H1 (cell line): ENCODE results near the gene S100A11. TPM values are rescaled to one million over a fixed set of nuclear protein-coding genes. Genes with fewer than 3 reads are reported as not detected.

ENCODE experiments used
- CTCF ChIA-PET: fragments of 300-600 bp; sonication (Branson Sonifier 250); formaldehyde crosslinking; loops from one replicate; lab custom pipeline; 2021; ENCODE audit not compliant: partially characterized antibody; lab: Charles Lee
- POLR2A ChIA-PET: fragments of 300-600 bp; sonication (Branson Sonifier 250); formaldehyde crosslinking; loops from one replicate; lab custom pipeline; 2021; ENCODE audit warnings: inconsistent platforms; ENCODE audit not compliant: partially characterized antibody; lab: Charles Lee
- DNase-seq, 2 experiments: peaks; one replicate each; pipeline versions ENCODE4 v3.0.0 to v3.0.0-alpha.2; 2010 to 2022; ENCODE audit warnings: low spot score in 2 of 2, low read depth in 1 of 2, mixed read lengths in 1 of 2
- FAIRE-seq: peaks from 2 replicates; lab custom pipeline; 2011; peaks lifted over from hg19 to GRCh38; lab: Jason Lieb, UNC
- H2AFZ ChIP-seq: 2 replicates; pipeline ENCODE4 v1.8.1; 2012; ENCODE audit warnings: low read length, inconsistent platforms
- H2AK5ac ChIP-seq: 2 replicates; pipeline ENCODE4 v1.6.1; 2013; ENCODE audit warnings: low read depth, low read length
- H2BK120ac ChIP-seq: replicated peaks from 2 replicates; pipeline ENCODE3; 2013; ENCODE audit warnings: low read depth, low read length, inconsistent platforms
- H2BK12ac ChIP-seq: 2 replicates; pipeline ENCODE4 v1.6.1; 2013; ENCODE audit warnings: low read depth, low read length
- H2BK15ac ChIP-seq: 2 replicates; pipeline ENCODE4 v1.6.1; 2013; ENCODE audit warnings: low read length
- H2BK20ac ChIP-seq: 2 replicates; pipeline ENCODE4 v1.6.1; 2013; ENCODE audit warnings: low read length
- H2BK5ac ChIP-seq: 2 replicates; pipeline ENCODE4 v1.6.1; 2013; ENCODE audit warnings: low read depth, low read length
- H3K14ac ChIP-seq: 2 replicates; pipeline ENCODE4 v1.6.1; 2013; ENCODE audit warnings: inconsistent platforms; ENCODE audit not compliant: insufficient read length
- H3K18ac ChIP-seq: 2 replicates; pipeline ENCODE4 v1.6.1; 2013; ENCODE audit warnings: low read length; ENCODE audit errors: extremely low read depth
- H3K23ac ChIP-seq: 2 replicates; pipeline ENCODE4 v1.6.1; 2013; ENCODE audit warnings: inconsistent platforms; ENCODE audit not compliant: insufficient read length
- H3K23me2 ChIP-seq: 2 replicates; pipeline ENCODE4 v1.6.1; 2013; ENCODE audit warnings: low read depth, low read length
- H3K27ac ChIP-seq: 2 replicates; pipeline ENCODE4 v1.6.1; 2011; ENCODE audit warnings: low read depth, low read length, inconsistent platforms
- H3K27me3 ChIP-seq, 4 experiments: replicated peaks in 1 of 4; 1 replicate in 1 of 4; 2 replicates in 3 of 4; pipeline versions ENCODE4 v1.6.1 to v1.8.1; 2011 to 2013; ENCODE audit warnings: low read length in 3 of 4, mild to moderate bottlenecking in 3 of 4, inconsistent platforms in 2 of 4, mixed read lengths in 2 of 4, moderate library complexity in 1 of 4; ENCODE audit not compliant: control insufficient read depth in 3 of 4, insufficient read depth in 3 of 4; ENCODE audit errors: extremely low read depth in 1 of 4
- H3K36me3 ChIP-seq, 4 experiments: 2 replicates each; pipeline versions ENCODE4 v1.6.1 to v1.8.1; 2011 to 2013; ENCODE audit warnings: mild to moderate bottlenecking in 4 of 4, low read length in 3 of 4, moderate library complexity in 2 of 4, control low read depth in 1 of 4, inconsistent platforms in 1 of 4; ENCODE audit not compliant: insufficient read depth in 4 of 4, control insufficient read depth in 2 of 4
- H3K4ac ChIP-seq: replicated peaks from 2 replicates; pipeline ENCODE3; 2013; ENCODE audit warnings: low read length, low read depth, mixed read lengths, inconsistent platforms; ENCODE audit not compliant: insufficient read length
- H3K4me1 ChIP-seq, 4 experiments: replicated peaks in 1 of 4; 1 replicate in 1 of 4; 2 replicates in 3 of 4; pipeline versions ENCODE4 v1.6.1 to v1.8.1; 2011 to 2013; ENCODE audit warnings: low read length in 3 of 4, inconsistent platforms in 2 of 4, mixed read lengths in 1 of 4; ENCODE audit not compliant: insufficient read depth in 4 of 4, control insufficient read depth in 3 of 4
- H3K4me2 ChIP-seq, 2 experiments: 2 replicates each; pipeline versions ENCODE4 v1.6.1 to v1.8.1; 2011 to 2013; ENCODE audit warnings: low read depth in 2 of 2, low read length in 2 of 2, control low read depth in 1 of 2, inconsistent platforms in 1 of 2, mild to moderate bottlenecking in 1 of 2; ENCODE audit not compliant: insufficient read depth in 1 of 2
- H3K4me3 ChIP-seq, 4 experiments: fragments of 200-600, 300-600 bp in 1 of 4; sonication (generic), shearing (Covaris generic), sonication (Bioruptor Twin) in 1 of 4; 2 replicates each; pipeline versions ENCODE4 v1.5.1 to v1.8.1; 2011 to 2016; ENCODE audit warnings: low read length in 4 of 4, low read depth in 3 of 4, control low read depth in 2 of 4, inconsistent platforms in 2 of 4, mild to moderate bottlenecking in 2 of 4, mixed read lengths in 1 of 4, moderate library complexity in 1 of 4; ENCODE audit not compliant: insufficient read depth in 2 of 4; ENCODE audit errors: extremely low read depth in 1 of 4
- H3K56ac ChIP-seq: replicated peaks from 2 replicates; pipeline ENCODE3; 2013; ENCODE audit warnings: low read depth, mild to moderate bottlenecking, mixed read lengths, low read length, inconsistent platforms; ENCODE audit not compliant: insufficient read length
- H3K79me1 ChIP-seq: 2 replicates; pipeline ENCODE4 v1.6.1; 2013; ENCODE audit warnings: low read depth, low read length, control low read depth
- H3K79me2 ChIP-seq, 2 experiments: 2 replicates each; pipeline versions ENCODE4 v1.6.1 to v1.8.1; 2012 to 2013; ENCODE audit warnings: low read length in 2 of 2, mild to moderate bottlenecking in 2 of 2, inconsistent platforms in 1 of 2; ENCODE audit not compliant: insufficient read depth in 2 of 2, control insufficient read depth in 1 of 2
- H3K9ac ChIP-seq, 4 experiments: replicated peaks in 1 of 4; 1 replicate in 1 of 4; 2 replicates in 3 of 4; pipeline versions ENCODE4 v1.6.1 to v1.8.1; 2011 to 2013; ENCODE audit warnings: low read depth in 3 of 4, low read length in 3 of 4, control low read depth in 2 of 4, mild to moderate bottlenecking in 2 of 4, moderate library complexity in 2 of 4, inconsistent platforms in 1 of 4; ENCODE audit errors: extremely low read depth in 1 of 4
- H3K9me3 ChIP-seq, 2 experiments: 2 replicates each; pipeline versions ENCODE4 v1.6.1 to v1.8.1; 2012 to 2013; ENCODE audit warnings: mild to moderate bottlenecking in 2 of 2, moderate library complexity in 2 of 2, control low read depth in 1 of 2, inconsistent platforms in 1 of 2, low read depth in 1 of 2, low read length in 1 of 2, mixed read lengths in 1 of 2; ENCODE audit not compliant: insufficient read depth in 2 of 2
- H4K20me1 ChIP-seq, 2 experiments: replicated peaks in 1 of 2; 2 replicates each; pipeline versions ENCODE3 to v1.8.1; 2011 to 2013; ENCODE audit warnings: inconsistent platforms in 2 of 2, low read length in 2 of 2, mild to moderate bottlenecking in 1 of 2; ENCODE audit not compliant: insufficient read depth in 2 of 2, control insufficient read depth in 1 of 2
- H4K5ac ChIP-seq: 2 replicates; pipeline ENCODE4 v1.6.1; 2013; ENCODE audit warnings: low read length, low read depth, mixed read lengths, inconsistent platforms; ENCODE audit not compliant: insufficient read length
- H4K8ac ChIP-seq: 2 replicates; pipeline ENCODE4 v1.8.0; 2013; ENCODE audit warnings: mild to moderate bottlenecking, moderate library complexity, low read length, inconsistent platforms; ENCODE audit not compliant: insufficient read depth; ENCODE audit errors: extremely low read depth
- H4K91ac ChIP-seq: replicated peaks from 2 replicates; pipeline ENCODE3; 2013; ENCODE audit warnings: low read length, mixed read lengths, inconsistent platforms; ENCODE audit not compliant: insufficient read length
- EGR1 ChIP-seq: IDR thresholded peaks from 2 replicates; pipeline ENCODE4 v1.6.1; 2011; ENCODE audit warnings: low read depth, low read length, borderline replicate concordance
- WGBS, 2 experiments: shearing (Covaris generic) in 1 of 2; methylation state at CpG; one replicate each; pipeline versions ENCODE4 v1.1.6 to v1.1.7; 2013 to 2015; ENCODE audit warnings: low lambda C conversion rate in 2 of 2, mixed read lengths in 2 of 2, inconsistent platforms in 1 of 2, low coverage in 1 of 2, missing lambda C conversion rate in 1 of 2; ENCODE audit not compliant: insufficient replicate concordance in 2 of 2, insufficient coverage in 1 of 2, insufficient read length in 1 of 2; ENCODE audit errors: extremely low coverage in 1 of 2, missing lambda C conversion rate in 1 of 2; 5-methylcytosine and 5-hydroxymethylcytosine counted together
- polyA plus RNA-seq, 7 experiments: library from polyadenylated mRNA; depleted of rRNA in 3 of 7; stranded (reverse) in 5 of 7; unstranded in 2 of 7; fragments of >200 nt in 5 of 7; fragments of 200-250 nt in 2 of 7; gene quantifications; 1 replicate in 5 of 7; 2 replicates in 1 of 7; 4 replicates in 1 of 7; pipeline versions ENCODE4 v1.2.1 to v1.2.3, GENCODE V29; 2011 to 2013; ENCODE audit warnings: missing spikeins in 2 of 7, mixed read lengths in 2 of 7
- total RNA-seq: library from RNA; stranded (reverse); fragmentation: NEBNext Ultra II Directional; extraction: Animal tissue kit (Norgen Biotek cat#: 25700); gene quantifications from 2 replicates; pipeline ENCODE4 v1.2.1, GENCODE V29; 2021

S100A11 gene
- total and polyA plus RNA-seq, 2 of the 8 experiments (the other 6 are each of a cell fraction or from before 2014, with no cell fraction given), result 120 to 343 TPM

- ChIA-PET CTCF (interaction anchor here (0.7 to 0.9 kb wide), 2 partner anchors 11 to 13 kb away, joined by 3 read pairs; no protein-coding TSS in a partner anchor), POLR2A (no interaction called here)
- H3K23me2 ChIP-seq, result no peaks in the 10 kb centered on the region
- no peak overlapping the region for H2AFZ ChIP-seq
- 95% methylated on average over 3 of the region's 3 CpGs; no CpG with 5 or more reads in 1 of the 2 experiments for WGBS, 2 experiments
- H3K27me3 ChIP-seq, result no peaks in the 10 kb centered on the region
- H4K20me1 ChIP-seq, result no peaks in the 10 kb centered on the region
- FAIRE-seq, result no peak
- no peaks in the 10 kb centered on the region for H3K9me3 ChIP-seq
- H4K5ac ChIP-seq, result no peak overlapping the region
- H2BK20ac ChIP-seq, result no peak overlapping the region
- H3K27ac ChIP-seq, result no peak overlapping the region
- H3K4me2 ChIP-seq, result no peak overlapping the region
- H3K4ac ChIP-seq, result no peak overlapping the region
- no peak overlapping the region for H2BK15ac ChIP-seq
- H2BK5ac ChIP-seq, result no peak overlapping the region
- no peak overlapping the region for H4K91ac ChIP-seq
- H3K36me3 ChIP-seq, result peaks cover 0 to 2% (median 0%) of the 10 kb centered on the region in 4 experiments; a peak in 1 of 8 replicates
- no peak overlapping the region for H2AK5ac ChIP-seq
- no peak overlapping the region for H3K9ac ChIP-seq
- H3K4me1 ChIP-seq, result peaks cover 0 to 5% (median 2%) of the 10 kb centered on the region in 4 experiments; a peak in 1 of 7 replicates
- no peak overlapping the region for H4K8ac ChIP-seq
- H3K4me3 ChIP-seq, result no peak overlapping the region
- no peak overlapping the region for H2BK120ac ChIP-seq
- H3K79me2 ChIP-seq, result no peaks in the 10 kb centered on the region
- H3K56ac ChIP-seq, result no peak overlapping the region
- TF ChIP-seq EGR1, result no peak
- H3K14ac ChIP-seq, result no peak overlapping the region
- no peak overlapping the region for H3K23ac ChIP-seq
- DNase-seq, result no peak
- H3K79me1 ChIP-seq, result no peaks in the 10 kb centered on the region
- H3K18ac ChIP-seq, result no peak overlapping the region
- no peak overlapping the region for H2BK12ac ChIP-seq
These were observed 9.9 kb downstream of the S100A11 start for GRCh38 chr1:152026895-152027294.
